Gastrocnemius medialis (tissue), 4 donors: Measurements from ENCODE around the gene ZDHHC4. TPM values are rescaled to one million over a fixed set of nuclear protein-coding genes. Genes with fewer than 3 reads are reported as not detected.

ENCODE experiments used
- ATAC-seq, 2 donors: fragments of 150-250 bp; one replicate each; pipeline ENCODE4 v1.9.1; 2016
- DNase-seq, 2 donors: peaks; one replicate each; pipeline ENCODE4 v3.0.0-alpha.2; 2019
- H3K27ac ChIP-seq, 4 donors: fragments of 200-600 bp; sonication (generic); 1 replicate in 1 of 4; 2 replicates in 3 of 4; pipeline ENCODE4 v1.5.1; 2016 to 2018; ENCODE audit warnings: mild to moderate bottlenecking in 2 of 4, moderate library complexity in 1 of 4
- H3K27me3 ChIP-seq, 3 donors: fragments of 200-600 bp; sonication (generic) in 2 of 3; 1 replicate in 1 of 3; 2 replicates in 2 of 3; pipeline versions ENCODE4 v1.5.1 to v1.6.0; 2016 to 2019; ENCODE audit warnings: mild to moderate bottlenecking in 1 of 3, moderate library complexity in 1 of 3
- H3K36me3 ChIP-seq, 2 donors: fragments of 200-600 bp; sonication (generic) in 1 of 2; one replicate each; pipeline ENCODE4 v1.5.1; 2017 to 2018
- H3K4me1 ChIP-seq, 2 donors: fragments of 200-600 bp; sonication (generic) in 1 of 2; one replicate each; pipeline ENCODE4 v1.5.1; 2016 to 2017; ENCODE audit warnings: mild to moderate bottlenecking in 2 of 2
- H3K4me3 ChIP-seq, 4 donors: fragments of 200-600 bp; sonication (generic) in 3 of 4; 1 replicate in 1 of 4; 2 replicates in 3 of 4; pipeline ENCODE4 v1.5.1; 2016 to 2019; ENCODE audit warnings: mild to moderate bottlenecking in 2 of 4
- H3K9me3 ChIP-seq, 3 donors: fragments of 200-600 bp; sonication (generic) in 2 of 3; 1 replicate in 1 of 3; 2 replicates in 2 of 3; pipeline ENCODE4 v1.5.1; 2016 to 2019
- CTCF ChIP-seq, 5 experiments: fragments of 450-650 bp in 3 of 5; fragments of 200-600 bp in 2 of 5; sonication (generic) in 2 of 5; IDR thresholded peaks in 4 of 5; conservative IDR thresholded peaks in 1 of 5; 1 replicate in 4 of 5; 2 replicates in 1 of 5; pipeline ENCODE4 v1.5.1; 2016 to 2019; ENCODE audit warnings: antibody characterized with exemption in 5 of 5, mild to moderate bottlenecking in 3 of 5, moderate library complexity in 3 of 5
- POLR2A ChIP-seq, 2 donors: fragments of 450-650 bp; IDR thresholded peaks; one replicate each; pipeline ENCODE4 v1.6.1; 2017; ENCODE audit warnings: antibody characterized with exemption in 2 of 2, mild to moderate bottlenecking in 2 of 2, moderate library complexity in 2 of 2
- in situ Hi-C, 4 donors: fragments of 200-750 bp; cut with MboI; loops; one replicate each; pipeline versions ENCODE4 v1.15.0 to v1.8.0; 2017; ENCODE audit warnings: low sequenced_read_pairs in 4 of 4
- intact Hi-C: fragments of 100-400 bp; cut with DNase I; formaldehyde crosslinking; loops from one replicate; pipeline ENCODE4 v1.15.1; 2023; ENCODE audit warnings: low total_unique reads
- total RNA-seq, 4 donors: library from RNA; depleted of rRNA; stranded (reverse); fragments of >200 nt; gene quantifications; one replicate each; pipeline versions ENCODE4 v1.1.0 to v1.2.3, GENCODE V29; 2016

ZDHHC4 gene
- total RNA-seq, 4 donors from 2014 or later = 52.7 to 88.6 (median 70.5) TPM

GRCh38 chr7:6621195-6622133 is 44.2 kb downstream of the ZDHHC4 start:
- H3K4me3 ChIP-seq = no peak overlapping the region
- H3K27ac ChIP-seq = no peak overlapping the region
- in situ Hi-C loops = no loop called here
- no peak for DNase-seq
- H3K9me3 ChIP-seq = no peaks in the 10 kb centered on the region
- no peak for ATAC-seq
- no peaks in the 10 kb centered on the region for H3K4me1 ChIP-seq
- H3K27me3 ChIP-seq = no peaks in the 10 kb centered on the region
- TF ChIP-seq CTCF (IDR thresholded peaks at IDR 0.05 in 4 of 5, conservative IDR thresholded peaks at IDR 0.05 in 1 of 5) = no peak
- TF ChIP-seq POLR2A (IDR thresholded peaks at IDR 0.05) = no peak
- peaks cover 0 to 11% of the 10 kb centered on the region in 2 donors for H3K36me3 ChIP-seq
- intact Hi-C loops = no loop called here

GRCh38 chr7:6622134-6622710 is 45.0 kb downstream of the ZDHHC4 start:
- no peak overlapping the region for H3K4me3 ChIP-seq
- TF ChIP-seq POLR2A (IDR thresholded peaks at IDR 0.05) (no peak), CTCF (IDR thresholded peaks at IDR 0.05 in 4 of 5, conservative IDR thresholded peaks at IDR 0.05 in 1 of 5) (no peak)
- H3K4me1 ChIP-seq = no peaks in the 10 kb centered on the region
- peaks cover 0 to 11% of the 10 kb centered on the region in 2 donors for H3K36me3 ChIP-seq
- no peaks in the 10 kb centered on the region for H3K9me3 ChIP-seq
- in situ Hi-C loops (no loop called here), intact Hi-C loops (no loop called here)
- H3K27ac ChIP-seq = no peak overlapping the region
- no peak for DNase-seq
- no peaks in the 10 kb centered on the region for H3K27me3 ChIP-seq
- ATAC-seq = no peak

- no peak overlapping the region for H3K27ac ChIP-seq
- no peaks in the 10 kb centered on the region for H3K4me1 ChIP-seq
- no peak for ATAC-seq
- no peaks in the 10 kb centered on the region for H3K9me3 ChIP-seq
- no peaks in the 10 kb centered on the region for H3K27me3 ChIP-seq
- DNase-seq = no peak
- in situ Hi-C loops (no loop called here), intact Hi-C loops (no loop called here)
- H3K36me3 ChIP-seq = peaks cover 0 to 7% of the 10 kb centered on the region in 2 donors
- TF ChIP-seq CTCF (IDR thresholded peaks at IDR 0.05 in 4 of 5, conservative IDR thresholded peaks at IDR 0.05 in 1 of 5) = no peak
- TF ChIP-seq POLR2A (IDR thresholded peaks at IDR 0.05) = no peak
- H3K4me3 ChIP-seq = no peak overlapping the region
Measured at GRCh38 chr7:6623589-6624245, 46.5 kb downstream of the ZDHHC4 start.

GRCh38 chr7:6624246-6624611 is 47.0 kb downstream of the ZDHHC4 start:
- Histone ChIP-seq H3K4me1 (no peaks in the 10 kb centered on the region), H3K36me3 (peaks cover 0 to 7% of the 10 kb centered on the region in 2 donors), H3K27ac (no peak overlapping the region), H3K27me3 (no peaks in the 10 kb centered on the region), H3K9me3 (no peaks in the 10 kb centered on the region), H3K4me3 (no peak overlapping the region)
- DNase-seq (no peak), ATAC-seq (no peak)
- intact Hi-C loops (no loop called here), in situ Hi-C loops (no loop called here)
- TF ChIP-seq CTCF (IDR thresholded peaks at IDR 0.05 in 4 of 5, conservative IDR thresholded peaks at IDR 0.05 in 1 of 5) = no peak
- TF ChIP-seq POLR2A (IDR thresholded peaks at IDR 0.05) = no peak
